NB4 (cell line): ENCODE measurements around the gene FNDC8.
"Not testable (repeated sequence)": the region's sequence is repeated elsewhere in the genome, so short reads cannot be mapped to it uniquely, and the experiment has no call there.

Experiments used
- DNase-seq: peaks from one replicate; pipeline ENCODE4 v3.0.0; 2010; ENCODE audit warnings: low read depth
- H3K4me3 ChIP-seq: one replicate; pipeline ENCODE4 v1.5.1; 2011; ENCODE audit warnings: mild to moderate bottlenecking, low read depth, low read length, moderate library complexity
- CTCF ChIP-seq: IDR thresholded peaks from one replicate; pipeline ENCODE4 v1.5.1; 2012; ENCODE audit warnings: low read depth, low read length
- MAX ChIP-seq: IDR thresholded peaks from 2 replicates; pipeline ENCODE4 v1.6.1; 2011; ENCODE audit warnings: low read depth, low read length
- MYC ChIP-seq: IDR thresholded peaks from 2 replicates; pipeline ENCODE4 v1.6.1; 2011; ENCODE audit warnings: low read depth, low read length
- POLR2A ChIP-seq: IDR thresholded peaks from 2 replicates; pipeline ENCODE4 v1.6.1; 2011; ENCODE audit warnings: mild to moderate bottlenecking; ENCODE audit not compliant: insufficient read length; ENCODE audit errors: extremely low read depth

FNDC8 gene

GRCh38 chr17:35144840-35145239, 23.4 kb downstream of the FNDC8 start:
- H3K4me3 ChIP-seq, result no peak overlapping the region
- DNase-seq, result no peak
- TF ChIP-seq MYC (no peak), CTCF (no peak), MAX (no peak), POLR2A (no peak)

- no peak for DNase-seq
- H3K4me3 ChIP-seq, result no peak overlapping the region
- no peak for TF ChIP-seq MAX
- TF ChIP-seq CTCF, result no peak
- TF ChIP-seq MYC, result no peak
- no peak for TF ChIP-seq POLR2A
Measured at GRCh38 chr17:35146214-35146833, 24.9 kb downstream of the FNDC8 start.

- DNase-seq, result no peak
- TF ChIP-seq MYC (no peak), POLR2A (no peak)
- no peak within 1 kb of the TSS for H3K4me3 ChIP-seq
Measured at GRCh38 chr17:35147375-35147905, 26.0 kb downstream of the FNDC8 start, which contains the start of gene UNC45B. Gene UNC45B (plus strand): TSS chr17:35147817. CDS start chr17:35148264, 447 bp downstream.

- DNase-seq, result no peak
- no peak overlapping the region for H3K4me3 ChIP-seq
- TF ChIP-seq MYC (no peak), CTCF (no peak), MAX (no peak), POLR2A (no peak)
Measured at GRCh38 chr17:35148144-35148543, 26.7 kb downstream of the FNDC8 start.

GRCh38 chr17:35149941-35150340, 28.5 kb downstream of the FNDC8 start:
- DNase-seq, result no peak
- H3K4me3 ChIP-seq, result no peak overlapping the region
- no peak for TF ChIP-seq CTCF
- no peak for TF ChIP-seq POLR2A
- TF ChIP-seq MAX, result no peak

GRCh38 chr17:35151080-35151479, 29.7 kb downstream of the FNDC8 start:
- DNase-seq, H3K4me3 ChIP-seq: not testable (repeated sequence)

- DNase-seq, result no peak
- TF ChIP-seq MYC, result no peak
- TF ChIP-seq MAX, result no peak
- no peak for TF ChIP-seq POLR2A
- no peak for TF ChIP-seq CTCF
- no peak overlapping the region for H3K4me3 ChIP-seq
Measured at GRCh38 chr17:35152421-35153140, 31.2 kb downstream of the FNDC8 start.
